H9 (cell line): Measurements from ENCODE around the gene KLRK1. TPM values are rescaled to one million over a fixed set of nuclear protein-coding genes. Genes with fewer than 3 reads are reported as not detected.
"Not testable (repeated sequence)": the region's sequence is repeated elsewhere in the genome, so short reads cannot be mapped to it uniquely, and the experiment has no call there.

Source experiments
- DNase-seq: peaks from one replicate; pipeline ENCODE4 v3.0.0-alpha.2; 2017
- H2AFZ ChIP-seq: one replicate; pipeline ENCODE4 v1.6.1; 2013; ENCODE audit warnings: mild to moderate bottlenecking, low read length, control low read depth, moderate library complexity
- H2AK5ac ChIP-seq: 2 replicates; pipeline ENCODE4 v1.6.1; 2013; ENCODE audit warnings: low read length, control low read depth, mixed read lengths; ENCODE audit not compliant: insufficient read length
- H2BK120ac ChIP-seq: one replicate; pipeline ENCODE4 v1.6.1; 2013; ENCODE audit warnings: low read depth, mild to moderate bottlenecking, low read length, control low read depth, inconsistent platforms; ENCODE audit not compliant: poor library complexity, severe bottlenecking
- H2BK12ac ChIP-seq: 2 replicates; pipeline ENCODE4 v1.6.1; 2013; ENCODE audit warnings: low read length, control low read depth, mixed read lengths, low read depth; ENCODE audit not compliant: insufficient read length
- H2BK15ac ChIP-seq: 2 replicates; pipeline ENCODE4 v1.6.1; 2013; ENCODE audit warnings: low read depth, low read length, control low read depth
- H2BK20ac ChIP-seq: one replicate; pipeline ENCODE4 v1.6.1; 2013; ENCODE audit warnings: low read depth, mild to moderate bottlenecking, low read length, control low read depth, inconsistent platforms; ENCODE audit not compliant: poor library complexity, severe bottlenecking
- H2BK5ac ChIP-seq: 2 replicates; pipeline ENCODE4 v1.6.1; 2013; ENCODE audit warnings: low read length, control low read depth, mixed read lengths; ENCODE audit not compliant: insufficient read length
- H3K14ac ChIP-seq: 2 replicates; pipeline ENCODE4 v1.6.1; 2013; ENCODE audit warnings: low read length, control low read depth; ENCODE audit not compliant: insufficient read depth
- H3K18ac ChIP-seq: 2 replicates; pipeline ENCODE4 v1.6.1; 2013; ENCODE audit warnings: low read depth, mild to moderate bottlenecking, mixed read lengths, low read length, control low read depth; ENCODE audit not compliant: insufficient read length
- H3K23ac ChIP-seq: 2 replicates; pipeline ENCODE4 v1.6.1; 2013; ENCODE audit warnings: low read length, control low read depth, mixed read lengths, low read depth; ENCODE audit not compliant: insufficient read length
- H3K23me2 ChIP-seq: 2 replicates; pipeline ENCODE4 v1.6.1; 2013; ENCODE audit warnings: low read depth, mild to moderate bottlenecking, mixed read lengths, low read length, control low read depth; ENCODE audit not compliant: insufficient read length, poor library complexity, severe bottlenecking
- H3K27ac ChIP-seq: 2 replicates; pipeline ENCODE4 v1.5.1; 2013; ENCODE audit warnings: low read length, control low read depth, mixed read lengths, low read depth; ENCODE audit not compliant: insufficient read length
- H3K27me3 ChIP-seq: 2 replicates; pipeline ENCODE4 v1.6.1; 2013; ENCODE audit warnings: low read length, control low read depth, inconsistent platforms; ENCODE audit not compliant: insufficient read depth
- H3K4ac ChIP-seq: 2 replicates; pipeline ENCODE4 v1.6.1; 2013; ENCODE audit warnings: low read depth, mild to moderate bottlenecking, control low read depth, inconsistent platforms, low read length, moderate library complexity
- H3K4me1 ChIP-seq: 2 replicates; pipeline ENCODE4 v1.6.1; 2013; ENCODE audit warnings: low read length, control low read depth, inconsistent platforms; ENCODE audit not compliant: insufficient read depth
- H3K4me2 ChIP-seq: 2 replicates; pipeline ENCODE4 v1.6.1; 2013; ENCODE audit warnings: low read length, control low read depth, mixed read lengths; ENCODE audit not compliant: insufficient read length, insufficient read depth
- H3K56ac ChIP-seq: 2 replicates; pipeline ENCODE4 v1.6.1; 2013; ENCODE audit warnings: low read depth, mild to moderate bottlenecking, mixed read lengths, low read length, control low read depth; ENCODE audit not compliant: insufficient read length
- H3K79me1 ChIP-seq: 2 replicates; pipeline ENCODE4 v1.6.1; 2013; ENCODE audit warnings: low read depth, mild to moderate bottlenecking, moderate library complexity, low read length, control low read depth, inconsistent platforms; ENCODE audit not compliant: insufficient read depth, poor library complexity, severe bottlenecking
- H3K79me2 ChIP-seq: 2 replicates; pipeline ENCODE4 v1.6.1; 2013; ENCODE audit warnings: low read length, control low read depth, inconsistent platforms; ENCODE audit not compliant: insufficient read depth
- H3K9ac ChIP-seq: 2 replicates; pipeline ENCODE4 v1.6.1; 2013; ENCODE audit warnings: low read length, control low read depth, mixed read lengths; ENCODE audit not compliant: insufficient read length; ENCODE audit errors: extremely low read depth
- H3K9me3 ChIP-seq: one replicate; pipeline ENCODE4 v1.6.1; 2013; ENCODE audit warnings: low read depth, low read length, inconsistent platforms; ENCODE audit not compliant: control insufficient read depth
- H3T11ph ChIP-seq: one replicate; pipeline ENCODE4 v1.6.1; 2013; ENCODE audit warnings: mild to moderate bottlenecking, low read length, control low read depth, inconsistent platforms
- H4K20me1 ChIP-seq: one replicate; pipeline ENCODE4 v1.6.1; 2013; ENCODE audit not compliant: control insufficient read depth, insufficient read length, insufficient read depth
- H4K5ac ChIP-seq: 2 replicates; pipeline ENCODE4 v1.6.1; 2013; ENCODE audit warnings: low read depth, mild to moderate bottlenecking, mixed read lengths, low read length, control low read depth; ENCODE audit not compliant: insufficient read length
- H4K8ac ChIP-seq: replicated peaks from 2 replicates; pipeline ENCODE4 v1.6.1; 2013; ENCODE audit warnings: low read length, control low read depth, mixed read lengths, low read depth; ENCODE audit not compliant: insufficient read length
- H4K91ac ChIP-seq: 2 replicates; pipeline ENCODE4 v1.6.1; 2013; ENCODE audit warnings: low read depth, mild to moderate bottlenecking, moderate library complexity, mixed read lengths, low read length, control low read depth; ENCODE audit not compliant: insufficient read length
- H3K27ac Mint-ChIP-seq, 3 experiments: 2 replicates in 2 of 3; 3 replicates in 1 of 3; pipeline ENCODE4 v1.8.0; 2020 to 2021; ENCODE audit warnings: mixed read lengths in 3 of 3, mild to moderate bottlenecking in 1 of 3, moderate library complexity in 1 of 3
- H3K27me3 Mint-ChIP-seq: 2 replicates; pipeline ENCODE4 v1.8.0; 2021; ENCODE audit warnings: low read depth, mild to moderate bottlenecking, moderate library complexity, mixed read lengths
- H3K36me3 Mint-ChIP-seq, 3 experiments: 2 replicates in 2 of 3; 3 replicates in 1 of 3; pipeline ENCODE4 v1.8.0; 2020 to 2021; ENCODE audit warnings: low read depth in 3 of 3, mixed read lengths in 3 of 3; ENCODE audit not compliant: insufficient read depth in 1 of 3
- H3K4me1 Mint-ChIP-seq, 2 experiments: 2 replicates each; pipeline ENCODE4 v1.8.0; 2020; ENCODE audit warnings: mixed read lengths in 2 of 2
- H3K4me3 Mint-ChIP-seq, 2 experiments: 2 replicates in 1 of 2; 3 replicates in 1 of 2; pipeline ENCODE4 v1.8.0; 2020 to 2021; ENCODE audit warnings: mild to moderate bottlenecking in 2 of 2, mixed read lengths in 2 of 2, moderate library complexity in 1 of 2
- H3K9me3 Mint-ChIP-seq, 2 experiments: 2 replicates in 1 of 2; 3 replicates in 1 of 2; pipeline ENCODE4 v1.8.0; 2020; ENCODE audit warnings: mild to moderate bottlenecking in 2 of 2, mixed read lengths in 2 of 2, moderate library complexity in 1 of 2
- WGBS: extraction: QIAGEN DNeasy Blood & Tissue Kit; methylation state at CpG from one replicate; pipeline ENCODE4 v1.1.7; 2013; ENCODE audit warnings: missing lambda C conversion rate, low lambda C conversion rate, mixed read lengths; ENCODE audit not compliant: insufficient read length; ENCODE audit errors: extremely low coverage; 5-methylcytosine and 5-hydroxymethylcytosine counted together
- total RNA-seq: library from RNA; stranded (reverse); gene quantifications from 2 replicates; pipeline ENCODE4 v1.2.1, GENCODE V29; 2021

KLRK1 gene
- total RNA-seq, 1 experiment from 2014 or later = not detected

DNA sequence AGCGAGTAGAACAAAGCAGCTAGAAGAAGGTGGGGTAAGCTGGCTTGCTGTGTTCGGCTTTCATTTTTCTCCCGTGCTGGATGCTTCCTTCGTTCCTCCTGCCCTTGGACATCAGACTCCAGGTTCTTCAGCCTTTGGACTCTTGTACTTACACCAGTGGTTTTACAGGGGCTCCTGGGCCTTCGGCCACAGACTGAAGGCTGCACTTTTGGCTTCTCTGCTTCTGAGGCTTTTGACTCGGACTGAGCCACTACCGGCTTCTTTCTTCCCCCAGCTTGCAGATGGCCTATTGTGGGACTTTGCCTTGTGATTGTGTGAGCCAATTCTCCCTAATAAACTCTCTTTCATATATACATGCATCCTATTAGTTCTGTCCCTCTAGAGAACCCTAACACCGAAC, 36.1 kb upstream of the KLRK1 start:
- not testable (repeated sequence) for H4K20me1 ChIP-seq, H3K4me3 Mint-ChIP-seq, H3K4ac ChIP-seq, H3K4me1 Mint-ChIP-seq, H3K27ac ChIP-seq, H3K23me2 ChIP-seq, H2AFZ ChIP-seq, H2AK5ac ChIP-seq, H3K27me3 ChIP-seq, H2BK5ac ChIP-seq, H4K91ac ChIP-seq, H3K79me1 ChIP-seq, H3K27me3 Mint-ChIP-seq, H3K4me2 ChIP-seq, H3K27ac Mint-ChIP-seq, H2BK120ac ChIP-seq, H3K4me1 ChIP-seq, H3T11ph ChIP-seq, H3K9me3 ChIP-seq, H3K79me2 ChIP-seq, H3K18ac ChIP-seq, H3K9ac ChIP-seq, H2BK12ac ChIP-seq, H4K8ac ChIP-seq, H3K9me3 Mint-ChIP-seq, H4K5ac ChIP-seq, DNase-seq, H3K14ac ChIP-seq, H3K56ac ChIP-seq, H3K23ac ChIP-seq, H2BK20ac ChIP-seq, H3K36me3 Mint-ChIP-seq, H2BK15ac ChIP-seq
- no CpG with 5 or more reads among the region's 8 CpGs for WGBS

DNA sequence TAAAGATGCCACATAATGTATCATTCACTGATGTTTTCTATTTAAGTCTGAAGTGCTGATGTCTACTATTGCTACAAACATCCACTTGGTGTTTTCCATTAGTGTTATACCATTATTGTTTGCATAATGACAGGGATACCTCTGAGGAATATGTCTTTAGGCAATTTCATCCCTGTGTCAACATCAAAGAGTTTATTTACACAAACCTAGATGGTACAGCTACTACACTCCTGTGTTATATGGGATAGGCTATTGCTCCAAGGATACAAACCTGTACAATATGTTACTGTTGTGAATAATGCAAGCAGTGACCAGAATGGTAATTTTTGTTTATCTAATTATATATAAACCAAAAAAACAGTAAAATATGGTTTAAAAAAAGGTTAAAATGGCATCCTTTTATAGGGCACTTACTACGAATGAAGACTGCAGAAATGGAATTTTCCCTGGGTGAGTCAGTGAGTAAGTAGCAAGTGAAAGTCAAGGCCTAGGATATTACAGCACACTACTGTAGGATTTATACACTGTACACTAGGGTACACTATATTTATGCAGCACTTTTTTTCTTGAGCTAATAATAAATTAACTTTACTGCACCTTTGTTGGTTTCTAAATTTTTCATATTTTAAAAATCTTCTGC, 34.5 kb upstream of the KLRK1 start:
- H2BK5ac ChIP-seq, H4K20me1 ChIP-seq, H3K27me3 ChIP-seq, H3K79me2 ChIP-seq, H4K8ac ChIP-seq, H3K9me3 Mint-ChIP-seq, H3K27ac ChIP-seq, H3T11ph ChIP-seq, H2BK15ac ChIP-seq, H2BK120ac ChIP-seq, H3K23ac ChIP-seq, H3K9me3 ChIP-seq, H3K4me1 Mint-ChIP-seq, H2BK12ac ChIP-seq, H3K36me3 Mint-ChIP-seq, H4K5ac ChIP-seq, H3K56ac ChIP-seq, H3K79me1 ChIP-seq, H3K9ac ChIP-seq, H3K14ac ChIP-seq, H4K91ac ChIP-seq, H2AK5ac ChIP-seq, H3K4me1 ChIP-seq, H2AFZ ChIP-seq, H3K27ac Mint-ChIP-seq, H3K4me3 Mint-ChIP-seq, H3K4me2 ChIP-seq, H3K27me3 Mint-ChIP-seq, H3K23me2 ChIP-seq, H3K4ac ChIP-seq, DNase-seq, H2BK20ac ChIP-seq, H3K18ac ChIP-seq: not testable (repeated sequence)
- WGBS = no CpG with 5 or more reads among the region's 1 CpG
